Heart right ventricle (tissue), 16 donors: ENCODE measurements around the gene NACAD. TPM values are rescaled to one million over a fixed set of nuclear protein-coding genes. Genes with fewer than 3 reads are reported as not detected.
A peak's percentile ranks its signal among the peaks of the same experiment; 100 is the strongest.

Source experiments
- ATAC-seq, 8 donors: fragments of 200-7000 bp; cut with Tn5 transposase; one replicate each; pipeline ENCODE4 v1.9.1; 2020; ENCODE audit warnings: mild to moderate bottlenecking in 8 of 8, moderate library complexity in 8 of 8, moderate number of reproducible peaks in 1 of 8
- DNase-seq, 2 donors: peaks; one replicate each; pipeline ENCODE4 v3.0.0-alpha.2; 2020
- H3K27ac ChIP-seq, 10 donors: fragments of 200-600 bp; sonication (generic) in 2 of 10; one replicate each; pipeline versions ENCODE4 v1.5.0 to v1.8.0; 2020 to 2022; ENCODE audit warnings: mild to moderate bottlenecking in 3 of 10
- H3K27me3 ChIP-seq, 7 donors: fragments of 200-600 bp; one replicate each; pipeline ENCODE4 v1.8.0; 2021 to 2022; ENCODE audit warnings: mild to moderate bottlenecking in 2 of 7
- H3K36me3 ChIP-seq, 9 donors: fragments of 200-600 bp; sonication (generic) in 1 of 9; one replicate each; pipeline versions ENCODE4 v1.5.0 to v1.8.0; 2020 to 2022; ENCODE audit warnings: mild to moderate bottlenecking in 2 of 9
- H3K4me1 ChIP-seq, 9 donors: fragments of 200-600 bp; sonication (generic) in 1 of 9; one replicate each; pipeline versions ENCODE4 v1.5.0 to v1.8.0; 2020 to 2022; ENCODE audit warnings: mild to moderate bottlenecking in 4 of 9
- H3K4me3 ChIP-seq, 10 donors: fragments of 200-600 bp; sonication (generic) in 2 of 10; one replicate each; pipeline versions ENCODE4 v1.5.0 to v1.8.0; 2020 to 2022; ENCODE audit warnings: mild to moderate bottlenecking in 7 of 10, moderate library complexity in 2 of 10
- H3K9me3 ChIP-seq, 11 donors: fragments of 200-600 bp in 10 of 11; sonication (generic) in 2 of 11; one replicate each; pipeline versions ENCODE4 v1.5.0 to v1.8.0; 2013 to 2022; ENCODE audit warnings: mild to moderate bottlenecking in 2 of 11, control low read depth in 1 of 11, moderate library complexity in 1 of 11
- WGBS, 2 donors: extraction: QIAGEN DNeasy Blood & Tissue Kit; methylation state at CpG; one replicate each; pipeline ENCODE4 v1.1.7; 2013; ENCODE audit warnings: inconsistent platforms in 1 of 2; 5-methylcytosine and 5-hydroxymethylcytosine counted together
- intact Hi-C, 10 donors: fragments of 100-400 bp; cut with DNase I; formaldehyde crosslinking; loops; one replicate each; pipeline versions ENCODE4 v1.11.1 to v1.14.2; 2022
- polyA plus RNA-seq, 2 donors: library from polyadenylated mRNA; stranded (reverse); fragments of 200-250 nt; gene quantifications; one replicate each; pipeline ENCODE4 v1.2.3, GENCODE V29; 2013
- total RNA-seq, 10 donors: library from RNA; stranded (reverse); fragmentation: NEBNext Ultra II Directional in 3 of 10; extraction: Animal tissue kit (Norgen Biotek cat#: 25700) in 3 of 10; gene quantifications; one replicate each; pipeline versions ENCODE4 v1.2.1 to v1.2.4, GENCODE V29; 2021 to 2023
- TF ChIP-seq, protein P1 (sequence below), 9 donors: fragments of 200-600 bp; sonication (generic) in 2 of 9; IDR thresholded peaks; one replicate each; pipeline versions ENCODE4 v1.5.0 to v1.8.0; 2021 to 2022; ENCODE audit warnings: antibody characterized with exemption in 9 of 9, mild to moderate bottlenecking in 5 of 9, moderate library complexity in 1 of 9
- donor health status: Arrhythmogenic right ventricular cardiomyopathy.
- donor health status: ischemic (EF 13 %, LVEDD 7.1; RV severe dilation, severe dysfunction).
- donor health status: healthy with polysubstance abuse.
- donor health status: DM: no; HTN: yes; CAD: no.
- donor health status: DM: no; HTN: no; CAD: no.
- donor health status: ischemic (EF 25% LVEDD 6.9; RV normal size, moderate dysfunction).
- donor health status: ischemic (EF 25% LVEDD 5.7; RV mildly dilated, moderate dysfunction).
- donor health status: healthy.
- donor health status: DM: yes; HTN: yes; CAD: no.
- donor health status: Ischemic cardiomyopathy.
- donor health status: ischemic (EF 35%, LVEDD 5.7; RV mildly dilated, moderate dysfunction).
- donor health status: nonischemic (EF 11% LVEDD 7.7; RV severe dilation, severe dysfunction).
- donor health status: DM: yes; HTN: yes; CAD: no.
- donor health status: PGD.
- donor health status: ischemic (EF 29% LVEDD 5.4; RV normal size, mild dysfunction).
- donor health status: nonischemic (EF 23%, LVEDD 6.1; RV moderate dilation, normal function).

NACAD gene
- total and polyA plus RNA-seq, 12 donors = 3.0 to 12.0 (median 4.7) TPM

DNA sequence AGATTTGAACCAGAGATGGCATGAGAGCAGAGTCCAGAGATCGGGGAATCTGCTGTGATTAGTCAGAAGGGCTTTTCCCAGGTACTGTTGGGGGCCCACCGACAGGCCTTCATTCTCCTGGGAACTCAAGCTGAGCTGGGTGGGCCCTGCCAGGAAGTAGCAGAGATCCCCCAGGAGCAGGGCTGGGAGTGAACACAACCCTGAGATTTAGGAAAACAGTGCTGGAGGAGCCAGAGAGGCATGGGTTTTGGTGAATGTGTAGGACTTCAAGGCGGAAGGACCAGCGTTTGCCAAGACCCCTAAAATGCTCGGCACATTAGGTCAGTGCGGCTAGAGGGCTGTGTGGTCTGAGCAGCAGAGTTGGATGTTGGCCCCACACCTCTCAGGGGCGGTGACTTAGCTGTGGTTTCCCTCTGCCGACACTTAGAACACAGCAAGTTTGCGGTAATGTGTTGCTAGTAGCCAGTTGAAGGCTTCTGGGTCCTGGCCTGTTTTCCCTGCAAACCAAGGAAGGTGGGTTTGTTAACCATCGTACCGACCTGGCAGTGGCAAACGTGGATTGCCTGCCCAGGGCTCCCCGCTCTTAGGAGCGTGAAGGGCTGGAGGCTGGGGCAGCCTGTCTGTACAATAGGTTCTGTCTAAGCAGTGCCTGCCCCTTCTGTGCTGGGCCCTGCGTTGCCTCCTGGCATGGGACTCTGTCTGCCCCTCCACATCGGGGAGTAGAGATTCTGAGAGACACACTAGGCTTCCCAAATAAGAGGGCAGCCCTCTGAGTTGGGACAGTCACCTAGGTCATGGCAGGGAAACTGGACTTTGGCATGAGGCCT is 14.0 kb downstream of the NACAD start:
- TF ChIP-seq, protein P1, sequence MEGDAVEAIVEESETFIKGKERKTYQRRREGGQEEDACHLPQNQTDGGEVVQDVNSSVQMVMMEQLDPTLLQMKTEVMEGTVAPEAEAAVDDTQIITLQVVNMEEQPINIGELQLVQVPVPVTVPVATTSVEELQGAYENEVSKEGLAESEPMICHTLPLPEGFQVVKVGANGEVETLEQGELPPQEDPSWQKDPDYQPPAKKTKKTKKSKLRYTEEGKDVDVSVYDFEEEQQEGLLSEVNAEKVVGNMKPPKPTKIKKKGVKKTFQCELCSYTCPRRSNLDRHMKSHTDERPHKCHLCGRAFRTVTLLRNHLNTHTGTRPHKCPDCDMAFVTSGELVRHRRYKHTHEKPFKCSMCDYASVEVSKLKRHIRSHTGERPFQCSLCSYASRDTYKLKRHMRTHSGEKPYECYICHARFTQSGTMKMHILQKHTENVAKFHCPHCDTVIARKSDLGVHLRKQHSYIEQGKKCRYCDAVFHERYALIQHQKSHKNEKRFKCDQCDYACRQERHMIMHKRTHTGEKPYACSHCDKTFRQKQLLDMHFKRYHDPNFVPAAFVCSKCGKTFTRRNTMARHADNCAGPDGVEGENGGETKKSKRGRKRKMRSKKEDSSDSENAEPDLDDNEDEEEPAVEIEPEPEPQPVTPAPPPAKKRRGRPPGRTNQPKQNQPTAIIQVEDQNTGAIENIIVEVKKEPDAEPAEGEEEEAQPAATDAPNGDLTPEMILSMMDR (IDR thresholded peaks at IDR 0.05) = no peak
- Histone ChIP-seq H3K27me3 (no peaks in the 10 kb centered on the region), H3K27ac (no peak overlapping the region), H3K9me3 (no peaks in the 10 kb centered on the region), H3K4me1 (peaks cover 0 to 12% (median 3%) of the 10 kb centered on the region in 9 donors), H3K36me3 (peaks cover 0 to 83% (median 37%) of the 10 kb centered on the region in 9 donors), H3K4me3 (no peak overlapping the region)
- 92 to 93% methylated on average over 16 of the region's 16 CpGs for WGBS, 2 donors
- DNase-seq (no peak), ATAC-seq (no peak)
- intact Hi-C loops = loop anchor here in 1 of 10 donors (10.0 kb wide), 1 partner anchor 60 kb away; no protein-coding TSS in a partner anchor

GRCh38 chr7:45073786-45074527 is 14.8 kb downstream of the NACAD start:
- Histone ChIP-seq H3K4me1 (peaks cover 0 to 12% (median 3%) of the 10 kb centered on the region in 9 donors), H3K27me3 (no peaks in the 10 kb centered on the region), H3K36me3 (peaks cover 0 to 91% (median 44%) of the 10 kb centered on the region in 9 donors), H3K9me3 (no peaks in the 10 kb centered on the region), H3K4me3 (no peak overlapping the region), H3K27ac (no peak overlapping the region)
- ATAC-seq (peak in 7 of 8 donors; percentile 44 to 88 (median 68)), DNase-seq (peak; percentile 53 to 70)
- TF ChIP-seq, protein P1 (IDR thresholded peaks at IDR 0.05) = no peak
- intact Hi-C loops = loop anchor here in 1 of 10 donors (10.0 kb wide), 1 partner anchor 61 kb away; no protein-coding TSS in a partner anchor
- 77 to 86% methylated on average over 15 of the region's 15 CpGs for WGBS, 2 donors

DNA sequence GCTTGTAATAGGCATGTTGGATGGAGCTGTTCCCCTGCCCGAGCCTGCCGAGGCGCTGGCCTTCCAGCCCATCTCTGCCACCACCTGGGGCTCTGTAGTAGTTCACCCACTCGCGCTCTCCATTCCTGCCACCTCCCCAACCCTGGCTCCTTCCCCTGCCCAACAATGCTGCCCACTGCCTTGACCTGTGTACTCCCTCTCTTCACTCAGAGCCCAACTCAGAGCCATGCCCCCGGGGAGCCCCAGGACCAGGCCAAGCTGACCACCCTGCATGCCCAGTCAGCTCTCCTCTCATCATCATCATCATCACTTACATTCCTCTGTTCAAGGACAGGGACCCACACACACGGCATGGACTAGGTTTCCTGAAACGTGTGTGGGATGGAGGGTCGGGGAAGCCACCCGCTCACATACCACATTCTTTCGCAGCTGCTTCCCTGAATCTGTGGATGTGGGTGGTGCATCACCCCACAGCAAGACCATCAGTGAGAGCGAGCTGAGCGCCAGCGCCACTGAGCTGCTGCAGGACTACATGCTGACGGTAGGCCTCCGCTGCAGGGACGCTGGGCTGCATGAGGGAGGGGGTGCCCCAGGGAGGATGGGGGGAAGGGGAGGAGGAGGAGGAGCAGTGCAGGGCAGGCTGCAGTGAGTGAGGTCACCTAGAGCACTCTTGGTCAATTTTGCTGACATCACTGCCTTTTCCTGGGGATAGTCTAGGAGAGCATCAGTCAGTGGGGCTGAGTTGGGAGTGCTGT is 15.6 kb downstream of the NACAD start:
- Histone ChIP-seq H3K27ac (no peak overlapping the region), H3K4me3 (no peak overlapping the region), H3K4me1 (peaks cover 0 to 12% (median 3%) of the 10 kb centered on the region in 9 donors), H3K27me3 (no peaks in the 10 kb centered on the region), H3K36me3 (peaks cover 0 to 98% (median 49%) of the 10 kb centered on the region in 9 donors), H3K9me3 (no peaks in the 10 kb centered on the region)
- WGBS, 2 donors = 77 to 84% methylated on average over 17 of the region's 17 CpGs
- TF ChIP-seq, protein P1 (IDR thresholded peaks at IDR 0.05) = no peak
- DNase-seq (no peak), ATAC-seq (peak in 2 of 8 donors; percentile 10 to 15)
- intact Hi-C loops = loop anchor here in 1 of 10 donors (10.0 kb wide), 1 partner anchor 62 kb away; no protein-coding TSS in a partner anchor
